GM18508 (cell line): ENCODE data around the gene ARID5B.

Experiments used
- ATAC-seq: cut with Tn5 transposase; IDR thresholded peaks from one replicate; pipeline ENCODE4 v1.9.1; 2021; ENCODE audit warnings: moderate number of reproducible peaks; ENCODE audit not compliant: insufficient read depth, unreplicated experiment

Gene ARID5B

DNA sequence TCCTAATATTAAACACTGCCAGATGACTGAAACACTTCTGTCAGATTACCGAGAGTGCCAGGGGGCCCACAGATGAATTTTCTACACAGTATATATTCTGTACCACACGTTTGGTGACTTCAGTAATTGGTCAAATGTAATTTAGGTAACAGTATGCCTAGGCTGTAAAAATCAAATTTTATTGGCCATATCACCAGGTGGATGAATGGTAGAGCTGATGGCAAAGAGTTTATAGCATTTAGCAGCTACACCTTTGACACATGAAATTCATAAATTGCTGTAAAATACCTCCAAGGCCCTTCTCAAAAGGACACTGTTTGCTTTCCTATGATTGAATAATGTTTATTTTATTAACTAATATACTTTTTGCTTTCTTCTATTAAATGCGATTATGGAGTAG lies 101.3 kb downstream of the ARID5B start:
- ATAC-seq, result no peak

- ATAC-seq, result no peak
Measured at GRCh38 chr10:62004042-62004441, 102.5 kb downstream of the ARID5B start.

DNA sequence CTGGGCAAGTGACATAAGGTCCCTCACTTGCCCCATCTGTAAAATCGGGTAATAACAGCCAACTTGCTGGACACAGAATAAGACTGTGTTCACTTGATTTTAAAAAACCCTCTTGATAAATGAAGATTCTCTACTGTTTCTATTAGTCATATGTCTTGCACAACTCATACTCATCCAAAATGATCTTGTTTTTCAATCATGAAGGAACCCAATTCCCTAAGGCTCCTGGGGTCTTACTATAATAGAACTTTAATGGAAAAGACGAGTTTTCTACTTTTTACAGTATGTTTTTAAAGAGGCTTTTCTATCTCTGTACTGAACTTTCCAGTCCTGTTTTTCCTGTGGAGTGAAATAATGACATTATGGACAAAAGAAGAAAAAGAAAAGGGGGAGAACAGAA lies 103.8 kb downstream of the ARID5B start:
- ATAC-seq, result no peak

GRCh38 chr10:62005687-62006086 lies 104.2 kb downstream of the ARID5B start:
- no peak for ATAC-seq

GRCh38 chr10:62007145-62007544 lies 105.6 kb downstream of the ARID5B start:
- ATAC-seq, result no peak

DNA sequence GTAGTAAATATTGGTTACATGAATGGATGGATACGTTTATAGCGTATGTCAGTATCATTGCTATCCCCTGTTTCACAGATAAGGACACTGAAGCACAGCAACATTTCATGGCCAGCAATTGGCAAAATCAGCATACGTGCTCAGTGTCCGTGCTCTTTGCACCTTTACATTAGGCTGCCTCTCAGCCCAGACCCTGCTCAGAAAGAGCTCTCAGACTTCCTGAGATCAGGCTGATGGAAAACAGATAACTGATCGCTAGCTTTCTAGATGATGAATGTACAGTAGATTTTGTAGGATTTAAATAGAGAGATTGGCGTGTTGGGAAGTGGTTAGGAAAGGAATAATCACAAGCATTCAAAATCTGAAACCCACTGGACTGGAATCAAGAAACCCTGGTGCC lies 106.7 kb downstream of the ARID5B start:
- ATAC-seq, result no peak

DNA sequence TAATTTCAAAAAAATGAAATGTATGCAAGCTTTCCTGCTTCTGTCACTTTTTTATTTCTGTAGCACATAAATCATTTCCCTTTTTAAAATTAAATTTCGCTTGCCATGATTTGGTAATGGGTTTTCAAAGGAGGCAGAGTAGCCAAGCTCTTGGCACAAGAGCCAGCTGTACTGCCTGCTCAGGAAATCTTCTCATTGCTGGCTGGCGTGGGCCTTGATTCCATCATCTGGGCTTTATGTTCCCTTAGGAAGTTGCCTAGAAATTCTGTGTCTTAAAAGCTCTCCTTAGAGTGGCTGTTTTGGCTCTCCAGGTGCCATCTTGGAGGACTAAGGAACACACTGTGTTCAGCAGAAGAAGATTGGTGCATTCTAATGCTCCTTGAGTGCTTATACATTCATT lies 107.4 kb downstream of the ARID5B start:
- no peak for ATAC-seq

GRCh38 chr10:62010366-62010765 lies 108.9 kb downstream of the ARID5B start:
- no peak for ATAC-seq

DNA sequence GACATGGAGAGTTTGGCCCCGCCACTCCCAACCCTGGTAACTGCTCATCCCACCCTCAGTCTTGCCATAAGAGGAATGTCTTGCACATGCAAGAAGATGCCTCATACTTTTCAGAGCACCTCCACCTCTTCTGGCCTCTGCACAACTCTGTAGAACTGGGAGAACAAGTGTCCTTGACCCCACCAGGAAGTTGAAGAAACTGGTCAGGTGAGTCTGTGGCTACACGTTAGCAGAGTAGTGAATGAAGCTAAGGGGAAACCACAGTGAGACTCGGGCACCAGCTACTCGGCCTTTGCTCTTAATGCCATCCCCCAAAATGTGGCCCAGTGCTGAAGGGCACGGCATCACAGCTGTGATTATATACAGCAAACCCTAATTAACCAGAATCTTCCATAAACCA lies 110.1 kb downstream of the ARID5B start:
- no peak for ATAC-seq

DNA sequence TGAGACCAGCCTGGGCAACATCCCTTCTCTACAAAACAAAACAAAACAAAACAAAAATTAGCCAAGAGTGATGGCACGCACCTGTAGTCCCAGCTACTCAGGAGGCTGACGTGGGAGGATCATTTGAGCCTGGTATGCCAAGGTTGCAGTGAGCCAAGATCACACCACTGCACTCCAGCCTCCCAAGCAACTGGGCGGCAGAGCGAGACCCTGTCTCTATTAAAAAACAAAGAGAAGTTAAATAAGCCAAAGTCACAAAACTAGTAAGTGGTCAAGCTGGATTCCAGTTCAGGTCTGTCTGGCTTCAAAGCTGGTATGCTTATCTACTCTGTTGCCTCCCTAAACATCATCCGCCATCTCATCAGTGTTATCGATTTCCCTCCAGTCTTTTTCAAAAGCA lies 110.8 kb downstream of the ARID5B start:
- ATAC-seq, result no peak

GRCh38 chr10:62014510-62014909 lies 113.0 kb downstream of the ARID5B start:
- no peak for ATAC-seq

- no peak for ATAC-seq
Measured at GRCh38 chr10:62015994-62016393, 114.5 kb downstream of the ARID5B start.

DNA sequence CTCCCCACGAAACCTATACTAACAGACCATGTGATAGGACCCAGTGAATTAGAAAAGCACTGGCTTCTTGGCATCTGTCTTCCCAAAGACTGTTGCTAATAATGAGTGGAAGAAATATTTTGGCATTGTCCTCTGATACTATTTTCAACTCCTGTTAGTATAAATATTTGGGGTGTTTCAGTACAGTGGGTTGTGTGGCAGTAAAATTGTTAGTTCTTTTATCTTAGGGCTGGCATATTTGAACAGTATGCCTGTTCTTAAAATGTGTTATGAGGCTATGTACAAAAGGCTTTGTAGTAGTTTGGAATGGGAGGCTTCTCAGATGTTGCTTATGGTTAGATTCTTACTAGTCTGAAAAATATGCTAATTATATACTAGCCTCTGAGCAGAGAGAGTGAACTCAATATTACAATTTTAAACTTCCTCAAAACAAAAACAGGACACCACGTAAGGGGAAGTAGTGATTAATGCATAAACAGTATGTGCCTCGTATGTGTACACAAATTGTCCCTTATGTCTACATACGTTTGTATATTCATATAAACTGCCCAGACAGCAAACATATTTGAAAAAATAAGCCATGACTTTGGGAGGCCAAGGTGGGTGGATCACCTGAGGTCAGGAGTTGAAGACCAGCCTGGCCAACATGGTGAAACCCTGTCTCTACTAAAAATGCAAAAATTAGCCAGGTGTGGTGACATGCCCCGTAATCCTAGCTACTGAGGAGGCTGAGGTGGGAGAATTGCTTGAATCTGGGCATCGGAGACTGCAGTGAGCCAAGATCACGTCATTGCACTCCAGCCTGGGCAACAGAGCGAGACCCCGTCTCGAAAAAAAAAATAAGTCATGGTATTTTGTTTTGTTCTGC lies 115.4 kb downstream of the ARID5B start:
- peak; percentile 39 for ATAC-seq

DNA sequence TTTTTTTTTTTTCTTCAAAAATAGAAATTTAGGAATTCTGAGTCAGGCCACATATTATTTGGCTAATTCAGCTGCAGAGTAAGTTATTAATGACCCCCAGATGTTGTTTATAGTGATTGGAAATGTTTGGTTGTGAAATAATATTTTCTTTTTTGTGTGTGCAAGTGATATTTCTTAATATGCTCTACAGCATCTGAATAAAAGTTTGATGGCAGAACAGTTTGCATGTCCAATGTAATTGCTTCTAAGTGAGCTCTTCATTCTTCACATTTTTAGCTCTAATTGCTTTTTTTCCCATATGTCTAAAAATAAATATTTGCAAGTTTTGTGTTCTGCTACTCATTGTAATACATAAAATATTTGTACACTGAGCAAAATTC lies 116.0 kb downstream of the ARID5B start:
- no peak for ATAC-seq

GRCh38 chr10:62018131-62018911 lies 116.8 kb downstream of the ARID5B start:
- ATAC-seq, result no peak

GRCh38 chr10:62019013-62019684 lies 117.7 kb downstream of the ARID5B start:
- no peak for ATAC-seq

DNA sequence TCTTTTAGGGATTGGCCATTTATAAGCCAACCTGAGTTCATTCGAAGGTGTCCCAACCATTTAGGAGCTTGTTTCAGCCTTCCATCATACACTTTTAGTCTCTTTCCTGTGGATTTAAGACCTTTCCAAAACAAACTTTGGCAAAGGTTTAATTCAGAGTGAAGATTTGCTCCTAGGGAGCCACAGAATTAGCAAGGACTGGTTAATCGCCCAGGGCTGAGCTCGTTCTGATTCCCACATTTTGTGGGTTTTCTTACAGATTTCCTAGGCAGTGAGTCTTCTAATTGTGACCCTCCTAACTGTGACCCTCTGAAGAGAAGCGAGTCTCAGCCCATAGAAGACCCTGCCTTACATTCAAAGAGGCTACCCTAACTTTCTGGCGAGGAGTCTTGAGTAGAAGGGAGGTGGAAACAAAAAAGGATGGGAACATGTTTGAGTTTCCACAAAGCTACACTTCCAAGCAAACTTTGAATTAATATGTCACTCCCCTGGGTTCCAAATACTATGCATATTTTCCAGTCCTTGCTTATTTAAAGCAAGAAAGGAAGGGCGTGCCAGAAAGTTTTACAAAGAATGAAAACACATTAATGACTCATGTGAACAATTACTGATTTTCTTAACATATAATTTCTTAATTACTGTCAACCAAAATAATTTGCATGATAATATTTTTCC lies 118.3 kb downstream of the ARID5B start:
- no peak for ATAC-seq

GRCh38 chr10:62021128-62021665 lies 119.7 kb downstream of the ARID5B start:
- ATAC-seq, result no peak

DNA sequence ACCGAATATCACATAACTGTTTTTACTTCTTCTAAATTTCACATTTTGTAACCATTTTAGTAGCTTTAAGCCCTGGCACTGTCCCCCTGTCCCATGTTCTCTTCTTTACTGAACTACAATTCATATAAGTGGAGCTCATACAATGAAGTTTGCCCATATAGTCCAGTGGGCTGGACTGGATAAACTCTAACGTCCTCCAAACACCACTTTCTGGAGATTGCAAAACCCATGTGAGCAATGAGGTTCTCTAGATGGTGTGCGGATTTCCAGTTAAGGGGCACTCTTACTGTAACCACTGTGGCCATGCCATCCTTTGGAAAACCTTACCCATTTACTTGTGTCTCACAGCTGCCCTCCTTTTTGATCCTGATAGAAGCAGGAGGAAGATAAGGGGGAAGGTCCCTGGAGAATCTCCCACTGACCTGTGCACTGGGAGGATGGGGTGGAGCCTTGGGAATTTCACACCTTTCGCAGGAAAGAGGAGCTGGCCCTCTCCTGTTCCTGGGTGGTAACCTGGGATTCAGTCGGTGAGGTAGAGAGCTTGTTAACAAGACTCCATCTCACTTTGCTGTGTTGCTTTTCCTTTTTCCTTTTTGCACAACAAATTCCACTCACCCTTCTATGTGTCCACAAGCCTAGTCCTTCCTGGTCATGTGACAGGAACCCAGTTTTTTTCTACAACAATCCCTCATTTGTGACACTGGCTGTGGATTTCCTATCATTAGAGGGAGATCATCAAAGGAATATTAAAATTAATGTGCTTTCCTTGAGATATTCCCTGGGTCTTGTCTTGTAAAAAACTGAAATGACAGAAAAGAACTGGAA lies 120.7 kb downstream of the ARID5B start:
- no peak for ATAC-seq
